Activated B cell treated with CpG ODN at 0.5 μM for 24 hours (primary cell): ENCODE measurements around the gene KCNQ1OT1. TPM values are rescaled to one million over a fixed set of nuclear protein-coding genes. Genes with fewer than 3 reads are reported as not detected.
A peak's percentile ranks its signal among the peaks of the same experiment; 100 is the strongest.

Experiments
- ATAC-seq: fragments of 200-7000 bp; cut with Tn5 transposase; one replicate; pipeline ENCODE4 v1.10.0; 2021; ENCODE audit warnings: low read depth, mild to moderate bottlenecking, moderate library complexity
- CTCF ChIA-PET: fragments of 350-600 bp; sonication (Branson Sonifier 250); formaldehyde crosslinking; loops from one replicate; lab custom pipeline; 2021; ENCODE audit warnings: antibody characterized with exemption; lab: Charles Lee
- POLR2A ChIA-PET: fragments of 350-600 bp; sonication (Branson Sonifier 250); formaldehyde crosslinking; loops from one replicate; lab custom pipeline; 2021; ENCODE audit warnings: antibody characterized with exemption; lab: Charles Lee
- DNase-seq: peaks from one replicate; pipeline ENCODE4 v3.0.0; 2022
- H3K27ac Mint-ChIP-seq: one replicate; pipeline ENCODE4 v1.8.0; 2020; ENCODE audit warnings: mixed read lengths
- H3K27me3 Mint-ChIP-seq: one replicate; pipeline ENCODE4 v1.8.0; 2021; ENCODE audit warnings: mixed read lengths
- H3K36me3 Mint-ChIP-seq: one replicate; pipeline ENCODE4 v1.8.0; 2021; ENCODE audit warnings: low read depth, mixed read lengths
- H3K4me1 Mint-ChIP-seq: one replicate; pipeline ENCODE4 v1.8.0; 2021; ENCODE audit warnings: mixed read lengths
- H3K4me3 Mint-ChIP-seq: one replicate; pipeline ENCODE4 v1.8.0; 2020; ENCODE audit warnings: mild to moderate bottlenecking, mixed read lengths
- H3K9me3 Mint-ChIP-seq: one replicate; pipeline ENCODE4 v1.8.0; 2020; ENCODE audit warnings: mixed read lengths
- intact Hi-C: fragments of 100-400 bp; cut with micrococcal nuclease; formaldehyde crosslinking; loops from one replicate; pipeline ENCODE4 v1.15.1; 2024
- total RNA-seq: library from RNA; stranded (reverse); gene quantifications from 2 replicates; pipeline ENCODE4 v1.2.3, GENCODE V29; 2022
- TF ChIP-seq, protein P1 (sequence below): fragments of 200-600 bp; IDR thresholded peaks from one replicate; pipeline ENCODE4 v1.8.0; 2022; ENCODE audit warnings: antibody characterized with exemption, mild to moderate bottlenecking

The KCNQ1OT1 gene
- total RNA-seq, 1 donor from 2014 or later = 1.2 TPM

DNA sequence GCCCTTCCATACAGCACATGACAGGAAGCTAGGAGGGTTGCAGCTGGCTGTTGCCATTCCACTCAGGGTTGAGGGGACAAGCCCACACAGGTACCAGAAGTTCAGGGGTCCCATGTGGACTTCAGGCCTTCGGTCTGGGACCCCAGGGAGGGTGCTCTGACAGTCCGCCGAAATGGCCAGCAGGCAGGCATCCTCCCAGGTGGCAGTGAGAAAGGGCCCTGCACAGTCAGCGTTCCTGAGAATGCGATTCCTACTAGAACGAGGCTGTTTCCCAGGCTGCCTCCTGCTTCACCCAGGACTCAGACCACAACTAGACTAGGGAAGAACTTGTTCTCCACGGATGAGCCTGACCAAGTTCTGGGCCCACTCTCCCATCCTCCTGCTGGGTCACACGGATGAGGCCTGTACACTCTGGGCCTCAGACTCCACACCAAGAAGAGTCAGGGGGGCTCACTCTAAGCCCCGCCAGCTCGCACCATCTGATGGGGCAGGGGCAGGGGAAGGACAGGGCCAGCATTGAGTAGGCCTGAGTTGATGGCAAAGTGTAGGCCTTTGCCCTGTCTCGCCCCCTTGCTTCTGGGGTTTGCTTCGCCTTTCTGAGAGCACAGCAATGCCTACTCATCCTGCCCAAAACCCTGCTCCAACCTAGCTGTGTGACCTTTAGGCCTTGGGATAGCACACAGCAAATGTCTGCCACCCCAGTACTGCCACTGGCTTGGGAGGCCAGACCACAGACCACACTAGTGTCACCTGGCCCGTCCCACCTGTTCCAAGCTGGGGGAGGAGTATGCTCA lies 14.0 kb downstream of the KCNQ1OT1 start:
- no peak for DNase-seq
- ATAC-seq = no peak
- Mint-ChIP-seq H3K27ac (no peak overlapping the region), H3K27me3 (no peaks in the 10 kb centered on the region), H3K36me3 (peaks cover 6% of the 10 kb centered on the region), H3K4me1 (peaks cover 23% of the 10 kb centered on the region), H3K4me3 (no peak overlapping the region), H3K9me3 (no peaks in the 10 kb centered on the region)
- POLR2A ChIA-PET = interaction anchor here (0.5 kb wide), 1 partner anchor 18 kb away, joined by 3 read pairs; no protein-coding TSS in a partner anchor
- CTCF ChIA-PET = no interaction called here
- intact Hi-C loops = no loop called here
- TF ChIP-seq, protein P1, sequence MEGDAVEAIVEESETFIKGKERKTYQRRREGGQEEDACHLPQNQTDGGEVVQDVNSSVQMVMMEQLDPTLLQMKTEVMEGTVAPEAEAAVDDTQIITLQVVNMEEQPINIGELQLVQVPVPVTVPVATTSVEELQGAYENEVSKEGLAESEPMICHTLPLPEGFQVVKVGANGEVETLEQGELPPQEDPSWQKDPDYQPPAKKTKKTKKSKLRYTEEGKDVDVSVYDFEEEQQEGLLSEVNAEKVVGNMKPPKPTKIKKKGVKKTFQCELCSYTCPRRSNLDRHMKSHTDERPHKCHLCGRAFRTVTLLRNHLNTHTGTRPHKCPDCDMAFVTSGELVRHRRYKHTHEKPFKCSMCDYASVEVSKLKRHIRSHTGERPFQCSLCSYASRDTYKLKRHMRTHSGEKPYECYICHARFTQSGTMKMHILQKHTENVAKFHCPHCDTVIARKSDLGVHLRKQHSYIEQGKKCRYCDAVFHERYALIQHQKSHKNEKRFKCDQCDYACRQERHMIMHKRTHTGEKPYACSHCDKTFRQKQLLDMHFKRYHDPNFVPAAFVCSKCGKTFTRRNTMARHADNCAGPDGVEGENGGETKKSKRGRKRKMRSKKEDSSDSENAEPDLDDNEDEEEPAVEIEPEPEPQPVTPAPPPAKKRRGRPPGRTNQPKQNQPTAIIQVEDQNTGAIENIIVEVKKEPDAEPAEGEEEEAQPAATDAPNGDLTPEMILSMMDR = no peak

DNA sequence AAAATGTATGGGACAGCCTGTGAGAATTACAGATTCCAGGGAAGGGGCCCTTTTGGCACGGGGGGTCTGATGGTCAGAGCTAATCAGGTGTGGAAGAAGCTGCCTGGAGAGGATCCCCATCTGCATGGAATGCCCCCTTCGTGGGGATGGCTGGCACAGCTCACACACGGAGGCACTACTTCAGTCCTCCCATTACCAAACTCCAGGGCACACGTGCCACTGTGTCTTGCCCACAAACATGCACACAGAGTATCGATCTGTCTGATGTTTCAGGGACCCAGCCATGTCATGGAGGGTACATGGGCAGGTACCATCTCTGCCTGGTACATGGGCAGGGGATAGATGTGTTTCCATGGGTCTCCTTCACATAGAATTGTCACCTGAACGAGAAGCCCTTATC lies 14.7 kb downstream of the KCNQ1OT1 start:
- Mint-ChIP-seq H3K36me3 (peaks cover 3% of the 10 kb centered on the region), H3K4me1 (peaks cover 22% of the 10 kb centered on the region), H3K27ac (no peak overlapping the region), H3K27me3 (no peaks in the 10 kb centered on the region), H3K4me3 (no peak overlapping the region), H3K9me3 (no peaks in the 10 kb centered on the region)
- intact Hi-C loops = no loop called here
- ATAC-seq = no peak
- TF ChIP-seq, protein P1 = no peak
- ChIA-PET CTCF (no interaction called here), POLR2A (no interaction called here)
- DNase-seq = no peak

DNA sequence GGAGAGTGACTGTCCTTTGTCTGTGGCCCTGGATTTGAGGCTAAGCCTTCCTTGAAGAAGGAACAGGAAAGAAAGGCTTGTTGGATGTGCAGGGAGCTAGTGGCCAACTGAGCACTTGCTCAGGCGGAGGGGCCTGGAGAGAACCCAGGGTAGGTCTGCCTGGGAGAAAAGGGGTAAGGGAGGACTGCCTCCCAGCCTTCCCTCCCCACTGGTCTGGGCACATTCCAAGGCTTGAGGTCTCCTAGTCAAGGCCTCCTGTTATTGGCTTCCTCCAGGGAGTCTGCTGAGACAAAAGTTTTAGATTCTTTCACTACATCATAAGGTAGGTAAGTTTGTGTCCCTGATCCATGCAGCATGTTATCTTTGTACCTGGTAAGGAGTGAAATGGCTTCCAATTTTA lies 15.2 kb downstream of the KCNQ1OT1 start:
- CTCF ChIA-PET = no interaction called here
- peaks cover 20% of the 10 kb centered on the region for H3K4me1 Mint-ChIP-seq
- intact Hi-C loops = no loop called here
- H3K27me3 Mint-ChIP-seq = no peaks in the 10 kb centered on the region
- no peak overlapping the region for H3K27ac Mint-ChIP-seq
- ATAC-seq (no peak), DNase-seq (no peak)
- H3K4me3 Mint-ChIP-seq = no peak overlapping the region
- peaks cover 1% of the 10 kb centered on the region for H3K36me3 Mint-ChIP-seq
- TF ChIP-seq, protein P1 = no peak
- no peaks in the 10 kb centered on the region for H3K9me3 Mint-ChIP-seq
- POLR2A ChIA-PET = interaction anchor here (0.6 kb wide), 1 partner anchor 208 kb away, joined by 6 read pairs; no protein-coding TSS in a partner anchor

DNA sequence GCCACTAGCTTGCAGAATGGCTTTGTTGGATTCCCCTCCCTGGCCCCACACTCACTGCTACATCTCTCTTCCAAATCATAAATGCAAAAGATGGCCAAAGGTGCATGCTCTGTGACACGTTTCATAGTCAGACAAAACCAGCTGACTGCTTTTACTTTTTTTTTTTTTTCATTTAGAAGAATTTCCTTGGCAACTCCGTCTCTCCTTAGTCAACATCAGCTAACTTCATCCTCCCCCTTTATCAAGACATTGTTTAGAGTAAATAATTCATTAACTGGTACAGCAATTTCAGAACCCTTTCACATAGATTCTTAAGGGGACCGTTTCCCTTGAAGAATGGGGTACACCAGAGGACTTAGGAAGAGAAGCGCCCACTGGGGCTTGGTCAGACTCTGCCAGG lies 16.0 kb downstream of the KCNQ1OT1 start:
- no peak overlapping the region for H3K27ac Mint-ChIP-seq
- ChIA-PET POLR2A (no interaction called here), CTCF (no interaction called here)
- DNase-seq (no peak), ATAC-seq (no peak)
- H3K9me3 Mint-ChIP-seq = no peaks in the 10 kb centered on the region
- H3K27me3 Mint-ChIP-seq = no peaks in the 10 kb centered on the region
- no peak overlapping the region for H3K4me3 Mint-ChIP-seq
- H3K4me1 Mint-ChIP-seq = peaks cover 17% of the 10 kb centered on the region
- TF ChIP-seq, protein P1 = no peak
- peaks cover 1% of the 10 kb centered on the region for H3K36me3 Mint-ChIP-seq
- intact Hi-C loops = no loop called here

DNA sequence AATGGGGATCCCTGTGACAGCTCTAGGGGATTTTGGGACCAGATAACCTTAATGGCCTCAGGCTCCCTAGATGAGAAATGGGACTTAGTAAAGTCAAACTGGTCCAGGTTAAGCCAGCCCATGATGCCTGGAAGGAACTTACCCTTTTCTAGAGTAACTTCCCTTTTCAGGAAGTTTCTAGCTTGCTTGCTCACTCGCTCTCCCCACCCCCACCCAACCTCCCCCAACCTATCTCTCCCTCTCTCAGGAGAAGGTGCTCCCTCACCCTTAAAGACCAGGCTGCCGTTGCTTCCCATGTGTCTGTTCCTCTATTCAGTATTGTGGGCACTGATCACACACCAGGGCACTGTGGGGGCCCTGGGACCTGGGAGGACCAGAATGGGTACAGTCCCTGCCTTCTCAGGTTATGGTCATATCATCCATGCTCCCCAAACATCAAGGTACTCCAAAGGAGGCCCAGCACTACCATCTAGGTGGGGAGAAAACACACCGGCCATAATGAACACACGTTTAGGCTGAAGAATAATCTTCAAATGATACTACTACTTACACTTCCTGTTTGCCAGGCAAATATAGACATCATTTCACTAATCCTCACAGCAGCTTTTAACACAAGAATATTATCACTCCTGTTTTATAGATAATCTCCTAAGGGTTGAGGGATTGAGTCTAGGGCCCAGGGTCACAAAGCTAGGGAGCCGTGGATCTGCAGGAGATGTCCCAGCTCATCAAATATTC lies 18.2 kb downstream of the KCNQ1OT1 start:
- Mint-ChIP-seq H3K4me1 (peaks cover 28% of the 10 kb centered on the region), H3K36me3 (peaks cover 1% of the 10 kb centered on the region), H3K27me3 (no peaks in the 10 kb centered on the region), H3K9me3 (no peaks in the 10 kb centered on the region), H3K27ac (peak overlapping the region; percentile 70), H3K4me3 (peak overlapping the region; percentile 3)
- TF ChIP-seq, protein P1 = no peak
- POLR2A ChIA-PET = interaction anchor here (1.7 kb wide), 1 partner anchor 18 kb away, joined by 7 read pairs; the partner anchor contains the start of gene KCNQ1OT1
- CTCF ChIA-PET = no interaction called here
- no peak for DNase-seq
- ATAC-seq = peak; percentile 34
- intact Hi-C loops = no loop called here
